GM23338 (cell line): Measurements from ENCODE around the gene PPP2R3B. TPM values are rescaled to one million over a fixed set of nuclear protein-coding genes. Genes with fewer than 3 reads are reported as not detected.

ENCODE experiments used
- ATAC-seq: fragments of 200-7000 bp; cut with Tn5 transposase; 3 replicates; pipeline ENCODE4 v1.9.1; 2020
- DNase-seq: peaks from one replicate; pipeline ENCODE4 v3.0.0-alpha.2; 2015; ENCODE audit warnings: low spot score
- H2AFZ ChIP-seq: fragments of 200-600 bp; sonication (generic); 2 replicates; pipeline ENCODE4 v1.8.0; 2016; ENCODE audit warnings: antibody characterized with exemption, mild to moderate bottlenecking, moderate library complexity
- H3F3A ChIP-seq: fragments of 200-600 bp; sonication (generic); replicated peaks from 2 replicates; pipeline ENCODE4 v1.8.0; 2017; ENCODE audit warnings: antibody characterized with exemption, mixed run types, low read depth
- H3K27ac ChIP-seq: fragments of 200-600 bp; sonication (generic); 2 replicates; pipeline ENCODE4 v1.6.1; 2016; ENCODE audit warnings: low read depth
- H3K27me3 ChIP-seq: fragments of 200-600 bp; sonication (generic); 2 replicates; pipeline ENCODE4 v1.8.0; 2016; ENCODE audit warnings: mild to moderate bottlenecking, mixed run types, moderate library complexity; ENCODE audit not compliant: insufficient read depth
- H3K36me3 ChIP-seq: fragments of 200-600 bp; sonication (generic); 2 replicates; pipeline ENCODE4 v1.8.0; 2016; ENCODE audit warnings: mild to moderate bottlenecking; ENCODE audit not compliant: insufficient read depth
- H3K4me1 ChIP-seq: fragments of 200-600 bp; sonication (generic); 2 replicates; pipeline ENCODE4 v1.8.0; 2016; ENCODE audit warnings: mild to moderate bottlenecking, moderate library complexity; ENCODE audit not compliant: insufficient read depth
- H3K4me2 ChIP-seq: fragments of 200-600 bp; sonication (generic); 2 replicates; pipeline ENCODE4 v1.7.1; 2017; ENCODE audit warnings: mixed run types
- H3K4me3 ChIP-seq: fragments of 200-600 bp; sonication (generic); 2 replicates; pipeline ENCODE4 v1.6.1; 2016; ENCODE audit warnings: mixed run types
- H3K79me2 ChIP-seq: fragments of 200-600 bp; sonication (generic); replicated peaks from 2 replicates; pipeline ENCODE4 v1.8.0; 2017; ENCODE audit warnings: mild to moderate bottlenecking; ENCODE audit not compliant: insufficient read depth
- H3K9me2 ChIP-seq: fragments of 200-600 bp; sonication (generic); 2 replicates; pipeline ENCODE4 v1.8.0; 2017; ENCODE audit not compliant: insufficient read depth
- H4K20me1 ChIP-seq: fragments of 200-600 bp; sonication (generic); replicated peaks from 2 replicates; pipeline ENCODE4 v1.8.0; 2017; ENCODE audit warnings: mild to moderate bottlenecking; ENCODE audit not compliant: insufficient read depth
- H3K27ac Mint-ChIP-seq: 2 replicates; pipeline ENCODE4 v1.8.0; 2020; ENCODE audit warnings: inconsistent platforms, mild to moderate bottlenecking, moderate library complexity, mixed read lengths
- H3K27me3 Mint-ChIP-seq: 3 replicates; pipeline ENCODE4 v1.8.0; 2022; ENCODE audit warnings: low read depth, mild to moderate bottlenecking, moderate library complexity, mixed read lengths, inconsistent platforms; ENCODE audit not compliant: insufficient read depth, poor library complexity
- H3K36me3 Mint-ChIP-seq: 3 replicates; pipeline ENCODE4 v1.8.0; 2021; ENCODE audit warnings: low read depth, mild to moderate bottlenecking, inconsistent platforms, moderate library complexity, mixed read lengths
- H3K4me1 Mint-ChIP-seq: 3 replicates; pipeline ENCODE4 v1.8.0; 2020; ENCODE audit warnings: mild to moderate bottlenecking, inconsistent platforms, mixed read lengths
- H3K4me3 Mint-ChIP-seq: 3 replicates; pipeline ENCODE4 v1.8.0; 2021; ENCODE audit warnings: moderate library complexity, mild to moderate bottlenecking, inconsistent platforms, mixed read lengths
- H3K9me3 Mint-ChIP-seq: 3 replicates; pipeline ENCODE4 v1.8.0; 2020; ENCODE audit warnings: moderate library complexity, mild to moderate bottlenecking, inconsistent platforms, mixed read lengths
- EZH2 ChIP-seq: fragments of 200-600 bp; sonication (generic); IDR thresholded peaks from one replicate; pipeline ENCODE4 v1.8.0; 2017; ENCODE audit warnings: antibody characterized with exemption, mild to moderate bottlenecking, low read depth; ENCODE audit not compliant: unreplicated experiment
- EZH2phosphoT487 ChIP-seq: fragments of 200-600 bp; sonication (generic); IDR thresholded peaks from one replicate; pipeline ENCODE4 v1.8.1; 2018; ENCODE audit warnings: antibody characterized with exemption; ENCODE audit not compliant: unreplicated experiment
- JUNB ChIP-seq: IDR thresholded peaks from one replicate; pipeline ENCODE4 v1.6.1; 2016; ENCODE audit warnings: antibody characterized with exemption; ENCODE audit not compliant: unreplicated experiment
- NANOG ChIP-seq: IDR thresholded peaks from 2 replicates; pipeline ENCODE4 v1.6.1; 2016; ENCODE audit warnings: antibody characterized with exemption, borderline replicate concordance
- POLR2AphosphoS5 ChIP-seq: IDR thresholded peaks from 2 replicates; pipeline ENCODE4 v1.6.1; 2016; ENCODE audit warnings: antibody characterized with exemption, low read depth
- REST ChIP-seq: IDR thresholded peaks from one replicate; pipeline ENCODE4 v1.6.1; 2018; ENCODE audit warnings: antibody characterized with exemption; ENCODE audit not compliant: unreplicated experiment
- STAT1 ChIP-seq: IDR thresholded peaks from one replicate; pipeline ENCODE4 v1.6.1; 2016; ENCODE audit warnings: antibody characterized with exemption; ENCODE audit not compliant: unreplicated experiment
- ZNF331 ChIP-seq: fragments of 250-450 bp; sonication (Bioruptor Pico); IDR thresholded peaks from 2 replicates; pipeline ENCODE4 v1.5.0; 2020; ENCODE audit warnings: low read depth, mild to moderate bottlenecking, moderate library complexity
- polyA plus RNA-seq: library from polyadenylated mRNA; unstranded; fragments of >200 nt; fragmentation: Nextera tagmentation; extraction: Ambion mirVana; gene quantifications from 2 replicates; pipeline ENCODE4 v1.2.1, GENCODE V29; 2016
- total RNA-seq: library from RNA; depleted of rRNA; stranded (reverse); fragments of >200 nt; shearing (Covaris generic); gene quantifications from 2 replicates; pipeline ENCODE4 v1.2.3, GENCODE V29; 2014
- TF ChIP-seq, protein P1 (sequence below): IDR thresholded peaks from 2 replicates; pipeline ENCODE4 v1.6.1; 2016; ENCODE audit warnings: antibody characterized with exemption

The PPP2R3B gene
- total and polyA plus RNA-seq, 2 experiments from 2014 or later = 50.1 to 104 TPM

DNA sequence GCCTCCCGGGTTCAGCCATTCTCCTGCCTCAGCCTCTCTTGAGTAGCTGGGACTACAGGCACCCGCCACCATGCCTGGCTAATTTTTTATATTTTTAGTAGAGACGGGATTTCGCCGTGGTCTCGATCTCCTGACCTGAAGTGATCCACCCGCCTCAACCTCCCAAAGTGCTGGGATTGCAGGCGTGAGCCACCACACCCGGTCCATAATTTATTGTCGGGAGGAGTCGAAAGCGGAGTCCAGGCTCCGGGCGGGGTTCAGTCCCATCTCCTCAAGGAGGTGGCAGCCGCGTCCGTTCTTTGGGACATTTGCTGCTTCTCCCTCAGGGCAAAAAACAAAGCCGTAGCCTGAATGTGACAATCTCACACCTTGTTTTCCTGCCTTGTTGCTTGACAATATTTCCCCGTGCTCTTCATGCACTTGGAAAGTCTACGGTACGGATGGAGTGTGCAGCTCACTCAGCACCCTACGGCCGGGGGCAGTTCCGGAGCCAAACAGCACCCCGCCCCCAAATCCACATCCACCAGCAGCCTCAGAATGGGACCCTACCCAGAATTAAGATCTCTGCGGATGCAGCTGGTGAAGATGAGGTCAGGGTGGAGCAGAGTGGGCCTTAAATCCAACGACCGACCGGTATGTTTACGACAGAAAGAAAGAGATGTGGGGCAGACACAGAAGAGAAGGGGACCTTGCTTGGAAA lies 77.7 kb downstream of the PPP2R3B start:
- Histone ChIP-seq H3K36me3 (peaks cover 24% of the 10 kb centered on the region), H3K79me2 (0 out of 2 replicates have a peak, but pooled peaks cover 4% of the 10 kb centered on the region), H4K20me1 (peaks cover 9% of the 10 kb centered on the region), H3K4me1 (no peaks in the 10 kb centered on the region), H3K4me2 (no peak overlapping the region), H3K9me2 (no peaks in the 10 kb centered on the region), H3K27me3 (no peaks in the 10 kb centered on the region), H3K4me3 (no peak overlapping the region), H3K27ac (0 out of 2 replicates have a peak overlapping the region, but pooled peaks have one; percentile 50), H2AFZ (no peak overlapping the region), H3F3A (peaks cover 38% of the 10 kb centered on the region)
- TF ChIP-seq POLR2AphosphoS5 = 0 out of 2 replicates have a peak, but pooled peaks have one; percentile 21
- no peak for TF ChIP-seq EZH2
- Mint-ChIP-seq H3K36me3 (peaks cover 84% of the 10 kb centered on the region), H3K4me3 (no peak overlapping the region), H3K27ac (no peak overlapping the region), H3K9me3 (peaks cover 5% of the 10 kb centered on the region; the same call in 1 of the 3 replicates), H3K27me3 (peaks cover 23% of the 10 kb centered on the region), H3K4me1 (no peaks in the 10 kb centered on the region; the same call in 2 of the 3 replicates)
- DNase-seq = no peak
- no peak for ATAC-seq

DNA sequence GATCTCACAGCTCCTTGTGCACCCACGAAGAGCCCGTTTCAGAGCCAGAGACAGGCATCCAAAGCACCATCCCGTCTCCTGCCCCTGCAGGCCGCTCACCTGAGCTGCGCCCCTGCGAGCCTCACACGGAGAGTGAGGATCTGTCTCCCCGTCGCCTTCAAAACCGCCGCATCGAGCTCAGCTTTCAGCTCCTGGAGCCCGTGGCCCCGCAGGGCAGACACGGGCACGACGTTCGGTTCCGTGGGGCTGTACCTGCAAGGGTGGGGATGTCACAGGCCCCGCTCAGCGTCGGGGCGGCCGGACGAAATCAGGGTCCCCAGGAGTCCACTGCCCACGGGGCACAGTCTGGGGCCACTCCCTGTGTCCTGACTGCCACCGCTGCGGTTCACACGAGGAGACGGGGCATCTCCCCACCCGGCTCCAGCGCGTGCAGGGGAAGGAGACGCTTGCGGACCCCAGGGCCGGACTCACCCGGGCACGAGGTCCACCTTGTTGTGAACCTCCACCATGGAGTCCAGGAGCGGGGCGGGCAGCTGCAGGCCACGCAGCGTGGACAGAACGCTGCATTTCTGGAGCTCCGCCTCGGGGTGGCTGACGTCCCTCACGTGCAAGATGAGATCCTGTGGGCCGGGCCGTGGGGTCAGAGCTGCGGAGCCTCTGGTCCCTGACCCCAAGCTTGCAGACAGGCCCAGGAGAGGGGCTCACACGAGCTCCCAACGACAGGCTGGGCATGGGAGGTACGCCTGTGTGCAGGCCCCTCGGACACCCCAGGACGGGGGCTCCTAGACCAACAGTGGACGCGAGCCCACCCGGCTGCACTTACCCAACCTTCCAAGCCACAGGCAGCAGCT lies 79.2 kb downstream of the PPP2R3B start:
- Histone ChIP-seq H4K20me1 (peaks cover 13% of the 10 kb centered on the region), H3K4me2 (no peak overlapping the region), H3K9me2 (no peaks in the 10 kb centered on the region), H3K4me1 (no peaks in the 10 kb centered on the region), H3K4me3 (no peak overlapping the region), H3K79me2 (0 out of 2 replicates have a peak, but pooled peaks cover 4% of the 10 kb centered on the region), H3K36me3 (peaks cover 24% of the 10 kb centered on the region), H3F3A (peaks cover 46% of the 10 kb centered on the region), H2AFZ (no peak overlapping the region), H3K27me3 (no peaks in the 10 kb centered on the region), H3K27ac (no peak overlapping the region)
- no peak; the same call in 2 of the 3 replicates for ATAC-seq
- Mint-ChIP-seq H3K4me3 (no peak overlapping the region), H3K36me3 (peaks cover 86% of the 10 kb centered on the region), H3K4me1 (no peaks in the 10 kb centered on the region), H3K27ac (no peak overlapping the region), H3K27me3 (peaks cover 24% of the 10 kb centered on the region), H3K9me3 (peaks cover 2% of the 10 kb centered on the region; the same call in 1 of the 3 replicates)
- DNase-seq = peak; percentile 29
- no peak for TF ChIP-seq EZH2
- TF ChIP-seq ZNF331 = no peak
- no peak for TF ChIP-seq NANOG
- TF ChIP-seq JUNB = no peak
- no peak for TF ChIP-seq STAT1
- TF ChIP-seq, protein P1, sequence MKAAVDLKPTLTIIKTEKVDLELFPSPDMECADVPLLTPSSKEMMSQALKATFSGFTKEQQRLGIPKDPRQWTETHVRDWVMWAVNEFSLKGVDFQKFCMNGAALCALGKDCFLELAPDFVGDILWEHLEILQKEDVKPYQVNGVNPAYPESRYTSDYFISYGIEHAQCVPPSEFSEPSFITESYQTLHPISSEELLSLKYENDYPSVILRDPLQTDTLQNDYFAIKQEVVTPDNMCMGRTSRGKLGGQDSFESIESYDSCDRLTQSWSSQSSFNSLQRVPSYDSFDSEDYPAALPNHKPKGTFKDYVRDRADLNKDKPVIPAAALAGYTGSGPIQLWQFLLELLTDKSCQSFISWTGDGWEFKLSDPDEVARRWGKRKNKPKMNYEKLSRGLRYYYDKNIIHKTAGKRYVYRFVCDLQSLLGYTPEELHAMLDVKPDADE = no peak
- TF ChIP-seq EZH2phosphoT487 = no peak
- no peak for TF ChIP-seq REST
